NOMO-1 treated with DMSO at 0.1 percent for 48 hours (cell line): ENCODE data around the gene RPTOR.

ENCODE experiments used
- DNase-seq: peaks from one replicate; lab custom pipeline; 2025; ENCODE audit not compliant: unreplicated experiment; lab: John Stamatoyannopoulos, UW

Gene RPTOR

GRCh38 chr17:80947200-80947940 is 402.7 kb downstream of the RPTOR start:
- no peak for DNase-seq

GRCh38 chr17:80948019-80948975 is 403.7 kb downstream of the RPTOR start:
- DNase-seq = no peak

- DNase-seq = no peak
These were observed 404.4 kb downstream of the RPTOR start for GRCh38 chr17:80948976-80949450.

GRCh38 chr17:80949451-80950421 is 405.1 kb downstream of the RPTOR start:
- DNase-seq = no peak

- no peak for DNase-seq
These were observed 406.0 kb downstream of the RPTOR start for GRCh38 chr17:80950466-80951120.

- DNase-seq = no peak
These were observed 406.8 kb downstream of the RPTOR start for GRCh38 chr17:80951121-80952090.

GRCh38 chr17:80952291-80952690 is 407.7 kb downstream of the RPTOR start:
- no peak for DNase-seq

GRCh38 chr17:80953471-80954315 is 409.1 kb downstream of the RPTOR start:
- no peak for DNase-seq

GRCh38 chr17:80955078-80955477 is 410.4 kb downstream of the RPTOR start:
- DNase-seq = no peak

- DNase-seq = no peak
These were observed 411.1 kb downstream of the RPTOR start for GRCh38 chr17:80955671-80956280.

- no peak for DNase-seq
These were observed 411.9 kb downstream of the RPTOR start for GRCh38 chr17:80956321-80957190.

GRCh38 chr17:80957461-80957941 is 412.9 kb downstream of the RPTOR start:
- DNase-seq = no peak

GRCh38 chr17:80959330-80960036 is 414.8 kb downstream of the RPTOR start:
- DNase-seq = no peak

- no peak for DNase-seq
These were observed 415.6 kb downstream of the RPTOR start for GRCh38 chr17:80960037-80960796.

- no peak for DNase-seq
These were observed 416.3 kb downstream of the RPTOR start for GRCh38 chr17:80960797-80961452.
